Common myeloid progenitor, CD34-positive (primary cell): Measurements from ENCODE around the gene IFT122.

ENCODE experiments used
- CTCF ChIA-PET: fragments of 350-600 bp; sonication (Branson Sonifier 250); formaldehyde crosslinking; loops from one replicate; lab custom pipeline; 2021; ENCODE audit warnings: antibody characterized with exemption; lab: Charles Lee
- POLR2A ChIA-PET: fragments of 350-600 bp; sonication (Branson Sonifier 250); formaldehyde crosslinking; loops from one replicate; lab custom pipeline; 2021; ENCODE audit warnings: antibody characterized with exemption; lab: Charles Lee
- DNase-seq, 3 donors: peaks; one replicate each; pipeline versions ENCODE4 v3.0.0 to v3.0.0-alpha.2; 2013
- H3K27ac ChIP-seq, 2 experiments: 1 replicate in 1 of 2; 2 replicates in 1 of 2; pipeline ENCODE4 v1.7.0; 2013; ENCODE audit warnings: inconsistent platforms in 2 of 2, low read length in 2 of 2, mild to moderate bottlenecking in 2 of 2, low read depth in 1 of 2, moderate library complexity in 1 of 2; ENCODE audit not compliant: severe bottlenecking in 2 of 2, insufficient read depth in 1 of 2, poor library complexity in 1 of 2
- H3K27me3 ChIP-seq, 5 experiments: replicated peaks in 2 of 5; 1 replicate in 3 of 5; 2 replicates in 2 of 5; pipeline versions ENCODE4 v1.6.1 to v1.7.0; 2013; ENCODE audit warnings: low read length in 4 of 5, mild to moderate bottlenecking in 2 of 5, moderate library complexity in 2 of 5, inconsistent platforms in 1 of 5; ENCODE audit not compliant: insufficient read depth in 5 of 5, control insufficient read depth in 4 of 5
- H3K36me3 ChIP-seq, 4 experiments: 1 replicate in 2 of 4; 2 replicates in 2 of 4; pipeline versions ENCODE4 v1.6.1 to v1.7.0; 2013; ENCODE audit warnings: low read length in 3 of 4, control low read depth in 1 of 4, mild to moderate bottlenecking in 1 of 4; ENCODE audit not compliant: control insufficient read depth in 4 of 4, insufficient read depth in 4 of 4
- H3K4me1 ChIP-seq, 4 experiments: 1 replicate in 3 of 4; 2 replicates in 1 of 4; pipeline versions ENCODE4 v1.6.1 to v1.7.1; 2013; ENCODE audit warnings: low read length in 3 of 4, mild to moderate bottlenecking in 3 of 4, control low read depth in 1 of 4, inconsistent platforms in 1 of 4, moderate library complexity in 1 of 4; ENCODE audit not compliant: control insufficient read depth in 4 of 4, insufficient read depth in 4 of 4; ENCODE audit errors: control extremely low read depth in 1 of 4
- H3K4me3 ChIP-seq, 7 experiments: 1 replicate in 4 of 7; 2 replicates in 3 of 7; pipeline versions ENCODE4 v1.5.1 to v1.7.0; 2013; ENCODE audit warnings: mild to moderate bottlenecking in 7 of 7, low read length in 6 of 7, moderate library complexity in 6 of 7, inconsistent platforms in 2 of 7, low read depth in 2 of 7, control low read depth in 1 of 7; ENCODE audit not compliant: insufficient read depth in 4 of 7, control insufficient read depth in 1 of 7; ENCODE audit errors: extremely low read depth in 1 of 7
- H3K9me3 ChIP-seq, 5 experiments: 1 replicate in 4 of 5; 2 replicates in 1 of 5; pipeline versions ENCODE4 v1.6.1 to v1.7.1; 2013; ENCODE audit warnings: low read length in 4 of 5, mild to moderate bottlenecking in 2 of 5, inconsistent platforms in 1 of 5, low read depth in 1 of 5, moderate library complexity in 1 of 5; ENCODE audit not compliant: control insufficient read depth in 4 of 5, insufficient read depth in 2 of 5; ENCODE audit errors: control extremely low read depth in 1 of 5
- WGBS: methylation state at CpG from one replicate; pipeline ENCODE4 v1.1.5; 2013; ENCODE audit not compliant: insufficient coverage; 5-methylcytosine and 5-hydroxymethylcytosine counted together

Gene IFT122

DNA sequence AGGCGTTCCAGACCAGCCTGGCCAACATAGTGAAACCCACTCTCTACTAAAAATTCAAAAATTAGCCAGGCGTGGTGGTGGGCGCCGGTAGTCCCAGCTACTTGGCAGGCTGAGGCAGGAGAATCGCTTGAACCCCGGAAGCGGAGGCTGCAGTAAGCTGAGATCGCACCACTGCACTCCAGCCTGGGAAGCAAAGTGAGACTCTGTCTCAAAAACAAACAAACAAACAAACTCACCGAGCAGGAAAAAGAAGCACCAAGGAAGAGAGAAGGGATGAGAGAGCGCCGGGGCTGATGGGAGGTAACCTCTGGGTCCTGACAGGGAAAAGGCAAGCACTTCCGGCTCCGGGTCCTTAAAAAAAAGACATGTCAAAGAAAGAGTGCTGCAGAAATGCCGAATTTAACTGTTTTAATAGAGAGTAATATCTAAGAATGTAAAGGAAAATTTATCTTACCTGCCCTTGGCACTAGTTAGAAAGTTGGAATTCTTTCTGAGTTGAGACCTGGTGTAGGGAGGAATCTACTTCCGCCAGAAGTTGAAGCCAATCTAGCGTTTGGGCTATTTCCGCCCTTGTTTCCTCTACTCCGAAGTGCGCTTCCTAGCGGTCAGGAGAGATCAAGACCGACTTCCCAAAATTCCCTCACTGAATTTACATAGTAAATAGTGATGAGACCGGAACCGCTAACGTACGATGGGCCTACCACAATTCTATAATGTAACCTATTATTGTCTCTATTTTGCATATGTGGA, 40.7 kb upstream of the IFT122 start:
- Histone ChIP-seq H3K27me3 (no peaks in the 10 kb centered on the region), H3K4me1 (peaks cover 0 to 16% (median 9%) of the 10 kb centered on the region in 4 experiments), H3K27ac (peak overlapping the region; percentile 95 to 98), H3K36me3 (peaks cover 4 to 32% (median 17%) of the 10 kb centered on the region in 4 experiments), H3K9me3 (no peaks in the 10 kb centered on the region), H3K4me3 (peak overlapping the region; percentile 80 to 98 (median 91))
- DNase-seq = peak; percentile 92 to 96 (median 94)
- POLR2A ChIA-PET = no interaction called here
- CTCF ChIA-PET = interaction anchor here (1.0 to 1.7 kb wide), 8 partner anchors 9 to 22 kb away, joined by 3 to 7 read pairs (median 3); no protein-coding TSS in a partner anchor
- 0% methylated on average over 12 of the region's 25 CpGs for WGBS

DNA sequence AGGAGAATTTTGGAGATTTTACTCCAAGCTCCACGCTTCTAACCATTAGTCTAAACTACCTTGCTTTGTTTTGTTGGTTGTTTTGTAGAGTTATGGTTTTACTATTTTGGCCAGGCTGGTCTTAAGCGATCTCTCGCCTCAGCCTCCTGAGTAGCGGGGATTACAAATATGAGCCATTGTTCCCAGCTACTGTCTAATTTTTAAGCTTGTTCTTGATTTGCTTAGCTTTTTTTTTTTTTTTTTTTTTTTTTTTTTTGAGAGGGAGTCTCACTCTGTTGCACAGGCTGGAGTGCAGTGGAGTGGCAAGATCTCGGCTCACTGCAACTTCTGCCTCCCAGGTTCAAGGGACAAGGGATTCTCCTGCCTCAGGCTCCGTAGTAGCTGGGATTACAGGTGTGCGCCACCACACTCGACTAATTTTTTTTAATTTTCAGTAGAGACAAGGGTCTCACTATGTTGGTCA, 40.1 kb upstream of the IFT122 start:
- Histone ChIP-seq H3K27ac (peak overlapping the region; percentile 95 to 98), H3K4me3 (peak overlapping the region in 6 of 7 experiments; percentile 80 to 98 (median 91)), H3K36me3 (peaks cover 4 to 26% (median 15%) of the 10 kb centered on the region in 4 experiments), H3K9me3 (no peaks in the 10 kb centered on the region), H3K27me3 (no peaks in the 10 kb centered on the region), H3K4me1 (peaks cover 0 to 16% (median 9%) of the 10 kb centered on the region in 4 experiments)
- POLR2A ChIA-PET = no interaction called here
- WGBS = 87% methylated on average over 4 of the region's 8 CpGs
- CTCF ChIA-PET = interaction anchor here (0.8 to 1.4 kb wide), 9 partner anchors 8 to 33 kb away, joined by 3 to 6 read pairs (median 3); no protein-coding TSS in a partner anchor
- DNase-seq = no peak

DNA sequence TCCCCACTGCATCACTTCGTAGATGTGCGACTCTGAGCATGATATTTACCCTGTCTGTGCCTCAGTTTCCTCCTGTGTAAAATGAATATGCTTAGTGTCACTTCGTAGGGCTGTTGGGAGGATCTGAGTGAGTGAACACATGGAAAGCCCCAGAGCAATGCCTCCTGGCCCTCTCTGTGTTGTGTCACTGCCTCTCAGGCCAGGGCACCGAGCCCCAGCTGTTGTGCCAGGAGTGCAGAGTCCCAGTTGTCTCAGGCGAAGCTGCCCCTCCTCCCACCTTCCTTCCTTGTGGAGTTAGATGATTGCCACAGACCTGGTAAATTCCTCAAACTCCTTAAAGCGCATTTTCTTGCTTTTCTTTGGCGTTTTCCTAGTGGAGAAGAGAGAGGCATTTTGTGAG, 37.8 kb upstream of the IFT122 start:
- H3K36me3 ChIP-seq = peaks cover 0 to 5% (median 0%) of the 10 kb centered on the region in 4 experiments
- DNase-seq = no peak
- no peak overlapping the region for H3K4me3 ChIP-seq
- H3K4me1 ChIP-seq = peaks cover 0 to 16% (median 9%) of the 10 kb centered on the region in 4 experiments
- CTCF ChIA-PET = interaction anchor here (1.0 to 1.7 kb wide), 4 partner anchors 10 to 19 kb away, joined by 3 to 4 read pairs (median 4); no protein-coding TSS in a partner anchor
- H3K27me3 ChIP-seq = no peaks in the 10 kb centered on the region
- no peak overlapping the region for H3K27ac ChIP-seq
- POLR2A ChIA-PET = no interaction called here
- no peaks in the 10 kb centered on the region for H3K9me3 ChIP-seq
- 94% methylated on average over 5 of the region's 7 CpGs for WGBS

DNA sequence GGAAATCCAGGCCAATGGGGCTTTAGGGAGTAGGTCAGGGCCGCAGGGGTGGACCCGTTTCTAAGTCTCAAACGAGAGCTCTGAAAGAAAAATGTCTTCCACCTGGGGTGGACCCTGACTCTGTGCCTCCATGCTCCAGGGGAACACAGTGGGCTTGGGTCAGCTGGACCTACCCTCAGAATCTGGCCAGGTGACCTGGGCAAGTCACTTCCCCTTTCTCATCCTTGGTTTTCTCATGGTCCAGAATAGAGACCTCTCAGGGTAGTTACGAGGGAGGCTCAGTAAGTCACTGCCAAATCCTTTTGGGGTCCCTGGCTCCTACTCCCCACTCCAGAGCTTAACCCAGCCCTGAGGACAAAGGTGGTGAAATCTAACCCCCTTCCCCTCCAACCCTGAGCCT, 37.4 kb upstream of the IFT122 start:
- peaks cover 0 to 16% (median 8%) of the 10 kb centered on the region in 4 experiments for H3K4me1 ChIP-seq
- ChIA-PET POLR2A (no interaction called here), CTCF (interaction anchor here (1.0 to 1.7 kb wide), 4 partner anchors 10 to 19 kb away, joined by 3 to 4 read pairs (median 4); no protein-coding TSS in a partner anchor)
- no peak for DNase-seq
- no peaks in the 10 kb centered on the region for H3K27me3 ChIP-seq
- H3K9me3 ChIP-seq = no peaks in the 10 kb centered on the region
- H3K4me3 ChIP-seq = no peak overlapping the region
- WGBS = 100% methylated on average over 3 of the region's 4 CpGs
- peaks cover 0 to 1% (median 0%) of the 10 kb centered on the region in 4 experiments for H3K36me3 ChIP-seq
- H3K27ac ChIP-seq = no peak overlapping the region

DNA sequence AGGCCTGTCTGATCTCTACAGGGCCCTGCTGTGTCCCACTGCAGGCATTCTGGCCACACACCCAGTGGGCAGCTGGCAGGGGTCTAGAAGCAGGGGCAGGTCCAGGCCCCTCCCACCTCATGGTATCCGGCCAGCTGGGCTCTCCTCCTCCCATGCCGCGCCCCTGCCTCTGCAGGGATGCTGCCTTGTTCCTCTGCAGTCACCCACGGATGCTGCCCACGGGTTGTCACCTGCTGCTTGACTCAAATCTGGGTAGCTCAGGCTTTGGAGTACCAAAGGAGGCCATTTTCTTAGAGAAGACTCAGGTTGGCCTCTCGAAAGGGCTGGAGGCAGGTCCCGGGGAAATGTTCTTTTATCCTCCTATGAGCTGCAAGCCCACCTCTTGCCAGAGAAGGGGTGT, 36.6 kb upstream of the IFT122 start:
- H3K27ac ChIP-seq = no peak overlapping the region
- WGBS = 96% methylated on average over 7 of the region's 7 CpGs
- CTCF ChIA-PET = interaction anchor here (1.0 to 1.7 kb wide), 2 partner anchors 17 to 20 kb away, joined by 3 to 4 read pairs; no protein-coding TSS in a partner anchor
- no peak overlapping the region for H3K4me3 ChIP-seq
- peaks cover 0 to 7% (median 1%) of the 10 kb centered on the region in 4 experiments for H3K4me1 ChIP-seq
- no peak for DNase-seq
- POLR2A ChIA-PET = no interaction called here
- H3K9me3 ChIP-seq = no peaks in the 10 kb centered on the region
- H3K27me3 ChIP-seq = no peaks in the 10 kb centered on the region
- no peaks in the 10 kb centered on the region for H3K36me3 ChIP-seq

DNA sequence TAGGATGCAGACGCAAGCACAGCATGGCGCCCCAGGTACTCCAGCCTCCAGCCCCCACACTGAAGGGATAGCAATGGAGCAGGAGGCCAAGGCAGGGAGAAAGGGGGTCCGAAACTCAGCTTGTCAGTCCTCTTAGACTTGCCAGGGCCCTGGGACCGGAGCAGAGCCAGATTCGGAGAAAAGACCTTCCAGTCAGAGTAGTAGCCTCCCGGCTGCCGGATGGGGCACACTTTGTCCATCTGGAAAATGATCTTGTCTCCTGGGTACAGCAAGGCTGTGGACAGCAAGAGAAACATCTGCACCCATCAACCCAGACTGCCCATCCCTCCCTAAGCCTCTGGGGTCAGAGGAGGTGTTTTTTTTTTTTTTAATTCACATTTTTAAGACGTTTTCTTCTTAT, 35.9 kb upstream of the IFT122 start:
- H3K9me3 ChIP-seq = no peaks in the 10 kb centered on the region
- ChIA-PET CTCF (interaction anchor here (1.3 kb wide), 1 partner anchor 16 kb away, joined by 3 read pairs; no protein-coding TSS in a partner anchor), POLR2A (no interaction called here)
- no peak overlapping the region for H3K27ac ChIP-seq
- no peak overlapping the region for H3K4me3 ChIP-seq
- no peak for DNase-seq
- peaks cover 0 to 3% (median 0%) of the 10 kb centered on the region in 4 experiments for H3K4me1 ChIP-seq
- H3K36me3 ChIP-seq = no peaks in the 10 kb centered on the region
- H3K27me3 ChIP-seq = no peaks in the 10 kb centered on the region
- WGBS = 100% methylated on average over 5 of the region's 8 CpGs

DNA sequence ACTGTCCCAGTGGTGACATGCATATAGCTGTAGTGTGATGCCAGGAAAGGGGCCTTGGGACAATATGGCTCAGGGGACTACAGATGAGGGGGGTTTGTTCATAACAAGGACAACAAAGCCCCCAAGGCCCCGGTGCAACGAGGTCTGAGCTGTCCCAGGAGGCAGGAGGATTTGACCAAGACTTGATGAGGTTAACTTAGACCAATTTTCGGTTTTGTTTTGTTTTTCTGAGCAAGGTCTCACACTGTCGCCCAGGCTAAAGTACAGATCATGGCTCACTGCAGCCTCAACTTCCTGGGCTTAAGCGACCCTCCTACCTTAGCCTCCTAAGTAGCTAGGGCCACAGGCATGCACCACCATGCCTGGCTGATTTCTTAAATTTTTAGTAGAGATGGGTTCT, 35.4 kb upstream of the IFT122 start:
- 90% methylated on average over 4 of the region's 5 CpGs for WGBS
- POLR2A ChIA-PET = no interaction called here
- H3K4me3 ChIP-seq = no peak overlapping the region

More for the DNA sequence above, 35.4 kb upstream of the IFT122 start:
- Histone ChIP-seq H3K9me3 (no peaks in the 10 kb centered on the region), H3K27me3 (no peaks in the 10 kb centered on the region), H3K4me1 (peaks cover 0 to 3% (median 0%) of the 10 kb centered on the region in 4 experiments), H3K36me3 (no peaks in the 10 kb centered on the region), H3K27ac (no peak overlapping the region)
- CTCF ChIA-PET = interaction anchor here (1.2 to 1.3 kb wide), 2 partner anchors 16 to 18 kb away, joined by 3 read pairs; no protein-coding TSS in a partner anchor
- DNase-seq = no peak
